Colonic mucosa (tissue), 4 donors: ENCODE results near the gene TSHR. TPM values are rescaled to one million over a fixed set of nuclear protein-coding genes. Genes with fewer than 3 reads are reported as not detected.

Experiments
- DNase-seq: peaks from one replicate; pipeline ENCODE4 v3.0.0-alpha.2; 2020
- H3K27ac ChIP-seq: fragments of 200-600 bp; one replicate; pipeline ENCODE4 v1.8.0; 2021
- H3K27me3 ChIP-seq: fragments of 200-600 bp; one replicate; pipeline ENCODE4 v1.8.0; 2021
- H3K36me3 ChIP-seq: fragments of 200-600 bp; one replicate; pipeline ENCODE4 v1.8.0; 2021
- H3K4me1 ChIP-seq: fragments of 200-600 bp; one replicate; pipeline ENCODE4 v1.8.0; 2021; ENCODE audit warnings: mild to moderate bottlenecking
- H3K4me3 ChIP-seq: fragments of 200-600 bp; one replicate; pipeline ENCODE4 v1.8.0; 2021
- H3K9ac ChIP-seq, 2 donors: one replicate each; pipeline ENCODE4 v1.7.0; 2013; ENCODE audit warnings: control low read depth in 2 of 2, low read depth in 2 of 2, low read length in 2 of 2
- H3K9me3 ChIP-seq: fragments of 200-600 bp; one replicate; pipeline ENCODE4 v1.8.0; 2021
- CTCF ChIP-seq: fragments of 200-600 bp; IDR thresholded peaks from one replicate; pipeline ENCODE4 v1.8.0; 2022; ENCODE audit warnings: antibody characterized with exemption, mild to moderate bottlenecking
- intact Hi-C: fragments of 100-400 bp; cut with DNase I; formaldehyde crosslinking; loops from one replicate; pipeline ENCODE4 v1.14.1; 2022
- total RNA-seq, 2 donors: library from RNA; stranded (reverse); fragmentation: NEBNext Ultra II Directional in 1 of 2; extraction: Animal tissue kit (Norgen Biotek cat#: 25700) in 1 of 2; gene quantifications; one replicate each; pipeline ENCODE4 v1.2.1, GENCODE V29; 2021
- donor health status: healthy.
- donor health status: DM: no; HTN: no; CAD: no.
- donor health status: DM: no; HTN: no; CAD: no.

The TSHR gene
- total RNA-seq, 2 donors from 2014 or later, result 0.11 to 0.25 TPM

GRCh38 chr14:80996049-80996901 lies 40.9 kb downstream of the TSHR start:
- peak; percentile 29 for TF ChIP-seq CTCF
- H3K4me1 ChIP-seq, result no peaks in the 10 kb centered on the region
- H3K27me3 ChIP-seq, result no peaks in the 10 kb centered on the region
- no peaks in the 10 kb centered on the region for H3K9me3 ChIP-seq
- DNase-seq, result peak; percentile 24
- H3K36me3 ChIP-seq, result no peaks in the 10 kb centered on the region
- H3K9ac ChIP-seq, result no peak overlapping the region
- intact Hi-C loops, result loop anchor here (5.0 kb wide), 2 partner anchors 171 to 471 kb away; no protein-coding TSS in a partner anchor
- no peak overlapping the region for H3K27ac ChIP-seq
- H3K4me3 ChIP-seq, result no peak overlapping the region

GRCh38 chr14:81001447-81001846 lies 46.0 kb downstream of the TSHR start:
- H3K36me3 ChIP-seq, result no peaks in the 10 kb centered on the region
- intact Hi-C loops, result no loop called here
- no peak overlapping the region for H3K9ac ChIP-seq
- H3K27ac ChIP-seq, result no peak overlapping the region
- no peaks in the 10 kb centered on the region for H3K9me3 ChIP-seq
- no peak for DNase-seq
- no peak overlapping the region for H3K4me3 ChIP-seq
- no peak for TF ChIP-seq CTCF
- H3K27me3 ChIP-seq, result no peaks in the 10 kb centered on the region
- no peaks in the 10 kb centered on the region for H3K4me1 ChIP-seq

GRCh38 chr14:81004575-81004974 lies 49.2 kb downstream of the TSHR start:
- H3K9me3 ChIP-seq, result no peaks in the 10 kb centered on the region
- no peak overlapping the region for H3K9ac ChIP-seq
- intact Hi-C loops, result no loop called here
- TF ChIP-seq CTCF, result no peak
- H3K36me3 ChIP-seq, result no peaks in the 10 kb centered on the region
- no peaks in the 10 kb centered on the region for H3K4me1 ChIP-seq
- DNase-seq, result no peak
- no peaks in the 10 kb centered on the region for H3K27me3 ChIP-seq
- H3K27ac ChIP-seq, result no peak overlapping the region
- no peak overlapping the region for H3K4me3 ChIP-seq

GRCh38 chr14:81005540-81006228 lies 50.3 kb downstream of the TSHR start:
- no peaks in the 10 kb centered on the region for H3K36me3 ChIP-seq
- no peak overlapping the region for H3K9ac ChIP-seq
- H3K9me3 ChIP-seq, result no peaks in the 10 kb centered on the region
- H3K4me1 ChIP-seq, result no peaks in the 10 kb centered on the region
- H3K27ac ChIP-seq, result no peak overlapping the region
- no peaks in the 10 kb centered on the region for H3K27me3 ChIP-seq
- no peak for TF ChIP-seq CTCF
- no peak for DNase-seq
- intact Hi-C loops, result no loop called here
- no peak overlapping the region for H3K4me3 ChIP-seq

GRCh38 chr14:81006266-81006665 lies 50.8 kb downstream of the TSHR start:
- no peak overlapping the region for H3K4me3 ChIP-seq
- no peak for DNase-seq
- H3K27me3 ChIP-seq, result no peaks in the 10 kb centered on the region
- H3K9ac ChIP-seq, result no peak overlapping the region
- no peak overlapping the region for H3K27ac ChIP-seq
- no peaks in the 10 kb centered on the region for H3K9me3 ChIP-seq
- no peaks in the 10 kb centered on the region for H3K36me3 ChIP-seq
- intact Hi-C loops, result no loop called here
- TF ChIP-seq CTCF, result no peak
- H3K4me1 ChIP-seq, result no peaks in the 10 kb centered on the region
